ENCODE results near the gene KIF16B. TPM values are rescaled to one million over a fixed set of nuclear protein-coding genes. Genes with fewer than 3 reads are reported as not detected.

KIF16B gene
- total and polyA plus RNA-seq, 2 of the 8 experiments (the other 6 are each of a cell fraction or from before 2014, with no cell fraction given): 3.0 to 9.2 TPM

DNA sequence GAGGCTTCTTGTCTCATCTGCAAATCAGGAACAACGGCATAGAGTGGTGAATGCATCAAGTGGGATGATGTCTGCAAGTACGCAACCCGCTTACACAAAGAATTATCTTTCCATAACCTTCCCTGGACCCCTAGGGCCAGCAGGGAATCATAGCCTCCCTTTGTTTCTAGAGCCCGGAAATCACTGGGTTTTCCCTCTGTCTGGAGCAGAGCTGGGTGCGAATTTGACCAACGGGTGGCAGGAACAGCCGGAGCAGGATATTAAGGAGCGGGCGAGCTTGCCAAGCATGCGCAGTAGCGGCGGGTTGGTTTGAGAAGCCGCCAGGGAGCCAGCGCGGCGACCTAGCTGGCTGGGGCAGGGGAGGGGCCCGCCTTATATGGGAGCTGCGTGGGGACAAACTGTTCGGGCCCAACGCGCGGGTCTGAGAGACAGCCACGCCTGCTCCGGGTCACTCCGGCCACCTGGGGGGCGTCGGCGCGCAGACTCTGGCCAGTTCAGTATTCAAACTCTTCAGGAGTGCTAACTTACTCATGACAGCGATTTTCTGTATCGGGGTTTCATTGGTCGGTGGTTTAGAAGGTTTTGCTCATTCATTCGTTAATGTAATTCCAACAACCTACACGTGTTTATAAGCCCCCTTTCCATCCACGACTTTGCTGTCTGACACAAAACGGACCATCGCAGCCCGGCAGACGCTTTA is 1.6 kb upstream of the KIF16B start:
- Histone ChIP-seq H3K4me2 (ENCODE audit: insufficient read depth in 1 of 2, low read depth in 2 of 2, low read length in 2 of 2) (peak overlapping the region; percentile 75 to 83), H3K4me1 (replicated peaks in 1 of 4; ENCODE audit: control insufficient read depth in 3 of 4, insufficient read depth in 4 of 4, low read length in 3 of 4) (peaks cover 0 to 7% (median 3%) of the 10 kb centered on the region in 4 experiments; a peak in 2 of 7 replicates), H2BK120ac (replicated peaks; ENCODE audit: low read depth, low read length) (no peak overlapping the region), H4K5ac (ENCODE audit: insufficient read length, low read depth, low read length) (no peak overlapping the region), H4K8ac (ENCODE audit: extremely low read depth, insufficient read depth, low read length) (no peak overlapping the region), H3K27ac (ENCODE audit: low read depth, low read length) (no peak overlapping the region), H2BK20ac (ENCODE audit: low read length) (no peak overlapping the region), H4K20me1 (replicated peaks in 1 of 2; ENCODE audit: control insufficient read depth in 1 of 2, insufficient read depth in 2 of 2, low read length in 2 of 2) (no peaks in the 10 kb centered on the region), H3K79me1 (ENCODE audit: low read depth, low read length) (no peaks in the 10 kb centered on the region; the same call in 1 of the 2 replicates), H2AK5ac (ENCODE audit: low read depth, low read length) (no peak overlapping the region), H3K9me3 (ENCODE audit: insufficient read depth in 2 of 2, low read depth in 1 of 2, low read length in 1 of 2) (no peaks in the 10 kb centered on the region), H3K14ac (ENCODE audit: insufficient read length) (no peak overlapping the region), H3K56ac (replicated peaks; ENCODE audit: insufficient read length, low read depth, low read length) (no peak overlapping the region), H3K4ac (replicated peaks; ENCODE audit: insufficient read length, low read depth, low read length) (no peak overlapping the region), H2BK5ac (ENCODE audit: low read depth, low read length) (no peak overlapping the region), H3K36me3 (ENCODE audit: control insufficient read depth in 2 of 4, insufficient read depth in 4 of 4, low read length in 3 of 4) (no peaks in the 10 kb centered on the region; a peak in 1 of 8 replicates), H2BK15ac (ENCODE audit: low read length) (no peak overlapping the region), H3K27me3 (replicated peaks in 1 of 4; ENCODE audit: control insufficient read depth in 3 of 4, extremely low read depth in 1 of 4, insufficient read depth in 3 of 4, low read length in 3 of 4) (no peaks in the 10 kb centered on the region), H3K23ac (ENCODE audit: insufficient read length) (no peak overlapping the region), H3K4me3 (ENCODE audit: extremely low read depth in 1 of 4, insufficient read depth in 2 of 4, low read depth in 3 of 4, low read length in 4 of 4) (peak overlapping the region; percentile 51 to 78 (median 62)), H3K9ac (replicated peaks in 1 of 4; ENCODE audit: extremely low read depth in 1 of 4, low read depth in 3 of 4, low read length in 3 of 4) (no peak overlapping the region; a peak in 1 of 7 replicates), H4K91ac (replicated peaks; ENCODE audit: insufficient read length, low read length) (no peak overlapping the region), H2BK12ac (ENCODE audit: low read depth, low read length) (no peak overlapping the region), H2AFZ (ENCODE audit: low read length) (peak overlapping the region; percentile 45), H3K23me2 (ENCODE audit: low read depth, low read length) (peaks cover 10% of the 10 kb centered on the region), H3K18ac (ENCODE audit: extremely low read depth, low read length) (no peak overlapping the region; the same call in 1 of the 2 replicates), H3K79me2 (ENCODE audit: control insufficient read depth in 1 of 2, insufficient read depth in 2 of 2, low read length in 2 of 2) (peaks cover 0 to 5% of the 10 kb centered on the region in 2 experiments; a peak in 2 of 4 replicates)
- DNase-seq (ENCODE audit: low read depth in 1 of 2, low spot score in 2 of 2) (peak; percentile 71 to 87), FAIRE-seq (no peak)
- 8% methylated on average over 38 of the region's 39 CpGs; no CpG with 5 or more reads in 1 of the 2 experiments for WGBS, 2 experiments (ENCODE audit: extremely low coverage in 1 of 2, insufficient coverage in 1 of 2, insufficient read length in 1 of 2, insufficient replicate concordance in 2 of 2, low coverage in 1 of 2, low lambda C conversion rate in 2 of 2, missing lambda C conversion rate in 1 of 2)
- CTCF ChIA-PET (ENCODE audit: partially characterized antibody): interaction anchor here (1.0 to 1.5 kb wide), 4 partner anchors 14 to 64 kb away, joined by 3 read pairs; no protein-coding TSS in a partner anchor
- POLR2A ChIA-PET (ENCODE audit: partially characterized antibody): interaction anchor here (0.5 to 1.5 kb wide), 2 partner anchors 12 to 170 kb away, joined by 3 to 5 read pairs; no protein-coding TSS in a partner anchor
- TF ChIP-seq YY1 (IDR thresholded peaks at IDR 0.05; ENCODE audit: low read depth, low read length) (no peak), EP300 (IDR thresholded peaks at IDR 0.05; ENCODE audit: borderline replicate concordance in 1 of 2, low read depth in 2 of 2, low read length in 2 of 2) (no peak), RXRA (IDR thresholded peaks at IDR 0.05; ENCODE audit: insufficient read depth, low read depth, low read length) (no peak), RBBP5 (IDR thresholded peaks at IDR 0.05; ENCODE audit: borderline replicate concordance, low read depth, low read length) (no peak; the same call in 1 of the 2 replicates), CREB1 (IDR thresholded peaks at IDR 0.05) (no peak), NRF1 (IDR thresholded peaks at IDR 0.05; ENCODE audit: low read depth, low read length) (peak; percentile 63), CBX8 (IDR thresholded peaks at IDR 0.05; ENCODE audit: borderline replicate concordance, low read depth, low read length) (no peak), MAFK (IDR thresholded peaks at IDR 0.05; ENCODE audit: low read depth, low read length) (no peak), KDM4A (IDR thresholded peaks at IDR 0.05; ENCODE audit: low read depth, low read length, severe bottlenecking) (peak; percentile 82), CBX5 (IDR thresholded peaks at IDR 0.05; ENCODE audit: low read depth, low read length) (no peak), JUND (IDR thresholded peaks at IDR 0.05; ENCODE audit: low read length) (no peak), SP1 (IDR thresholded peaks at IDR 0.05; ENCODE audit: low read depth, low read length) (peak; percentile 91)

All from H1 (cell line).